Amniotic epithelial cell (primary cell): ENCODE results near the gene NRG3.

Experiments used
- DNase-seq: peaks from one replicate; pipeline ENCODE4 v3.0.0-alpha.2; 2010; ENCODE audit warnings: low read depth

Gene NRG3

DNA sequence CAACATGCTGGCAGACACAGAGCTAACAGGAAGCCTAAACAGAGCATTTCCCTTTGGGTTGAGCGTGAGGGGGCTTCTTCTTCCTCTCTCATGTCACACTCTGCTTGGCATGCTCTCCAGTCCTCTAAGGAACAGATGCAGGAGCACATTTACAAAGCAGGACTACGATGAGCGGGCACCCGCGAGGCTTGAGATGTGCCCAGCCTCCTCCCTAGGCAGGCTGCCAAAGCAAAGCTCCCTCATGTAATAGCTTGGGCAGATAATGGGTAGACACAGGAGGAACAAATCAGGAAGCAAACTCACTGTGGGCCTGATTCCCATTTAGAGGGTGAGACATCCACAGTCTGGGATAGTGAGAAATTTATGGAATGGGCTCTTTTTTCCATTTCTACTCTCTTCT, 519.1 kb downstream of the NRG3 start:
- no peak for DNase-seq

GRCh38 chr10:82394987-82395386, 520.0 kb downstream of the NRG3 start:
- DNase-seq: no peak

GRCh38 chr10:82396886-82397285, 521.9 kb downstream of the NRG3 start:
- DNase-seq: no peak

DNA sequence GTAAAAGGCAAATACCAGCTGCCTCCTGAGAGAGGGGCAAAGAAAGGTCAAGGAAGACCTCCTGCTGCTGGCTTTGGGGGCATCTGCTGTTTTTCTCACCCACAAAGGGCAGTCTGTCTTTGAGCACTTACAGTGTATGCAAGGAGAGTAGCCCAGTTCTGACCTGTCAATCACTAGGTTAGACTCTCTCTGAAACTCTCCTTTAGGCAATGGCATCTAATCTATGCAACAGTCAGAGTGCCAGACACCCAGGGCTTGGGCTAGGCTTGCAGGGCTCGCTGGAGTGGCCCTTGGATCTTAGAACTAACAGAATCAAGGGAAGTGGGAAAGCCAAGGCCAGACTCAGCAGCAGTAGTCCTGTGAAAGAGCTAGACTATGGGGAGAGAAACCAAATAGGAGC, 522.9 kb downstream of the NRG3 start:
- no peak for DNase-seq

DNA sequence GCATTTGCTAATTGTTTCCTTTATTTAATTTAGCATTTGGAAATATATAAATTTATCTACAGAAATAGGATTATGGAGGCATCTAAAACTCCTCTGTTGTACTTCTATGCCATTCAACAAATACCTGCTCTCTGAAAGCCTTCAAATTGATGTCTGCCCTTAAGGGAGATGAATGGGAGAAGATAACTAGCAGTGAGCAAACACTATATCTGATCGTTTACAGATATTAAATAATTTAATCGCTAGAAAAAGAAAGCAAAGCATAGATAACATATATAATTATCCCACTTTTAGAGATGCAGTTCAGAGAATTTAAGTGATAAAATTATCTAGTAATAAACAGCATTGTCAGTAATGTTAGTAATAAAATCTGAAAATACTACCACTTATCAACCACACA, 524.9 kb downstream of the NRG3 start:
- no peak for DNase-seq

DNA sequence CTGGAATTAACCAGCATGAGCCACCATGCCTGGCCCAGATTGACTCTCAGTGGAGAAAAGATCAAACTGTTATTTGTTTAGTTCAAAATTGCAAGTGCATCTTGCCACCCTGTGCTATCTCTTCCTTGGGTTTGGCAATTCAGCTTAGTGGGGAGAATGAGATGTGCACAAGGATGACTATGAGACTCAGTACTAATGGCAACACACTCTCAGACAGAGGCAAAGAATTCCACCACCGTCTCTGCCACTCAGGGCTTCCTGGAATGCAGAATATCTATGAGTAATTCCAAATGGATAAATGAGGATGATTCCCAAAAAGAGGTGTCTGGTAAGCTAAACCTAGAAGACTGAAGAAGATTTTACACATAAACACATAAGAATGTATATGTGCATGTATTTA, 525.8 kb downstream of the NRG3 start:
- DNase-seq: peak; percentile 43

DNA sequence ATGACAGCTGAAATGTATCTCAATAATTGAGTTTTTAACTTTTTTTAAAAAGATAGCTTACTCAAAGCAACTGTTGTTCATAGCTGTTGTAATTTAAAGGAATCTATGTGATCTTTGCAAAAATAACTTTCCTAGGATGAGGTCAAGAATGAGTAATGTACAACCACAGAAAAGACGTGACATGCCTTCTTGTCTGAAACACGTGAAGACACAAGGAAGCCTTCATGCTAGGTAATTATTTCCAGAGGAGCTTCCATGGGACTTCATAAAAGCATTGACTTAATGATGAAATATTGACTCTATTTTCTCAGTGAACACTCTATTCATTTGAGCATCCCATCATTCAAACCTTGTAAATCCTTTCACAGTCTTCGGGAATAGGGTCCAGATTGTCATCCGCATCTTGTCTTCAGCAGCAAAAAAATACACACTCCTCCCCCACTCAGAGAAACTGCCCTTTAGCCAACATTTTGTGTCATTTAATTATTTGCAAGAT, 528.0 kb downstream of the NRG3 start:
- peak; percentile 8 for DNase-seq

DNA sequence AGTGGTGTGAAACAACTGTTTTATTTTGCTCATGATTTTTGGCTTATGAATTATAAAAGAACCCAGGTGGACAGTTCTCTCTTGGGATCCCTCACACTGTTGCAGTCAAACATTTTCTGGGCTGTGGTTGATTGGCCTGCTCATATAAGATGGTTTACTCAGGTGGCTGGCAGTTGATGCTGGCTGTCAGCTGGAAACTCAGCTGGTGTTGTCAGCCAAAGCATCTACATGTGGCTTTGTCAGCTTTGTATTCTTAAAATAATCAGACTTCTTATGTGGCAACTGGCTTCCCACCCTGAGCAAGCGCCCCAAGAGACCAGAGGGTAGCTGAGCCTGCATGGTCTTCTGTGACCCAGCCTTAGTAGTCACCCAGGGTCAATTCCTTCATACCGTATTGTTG, 534.7 kb downstream of the NRG3 start:
- no peak for DNase-seq

DNA sequence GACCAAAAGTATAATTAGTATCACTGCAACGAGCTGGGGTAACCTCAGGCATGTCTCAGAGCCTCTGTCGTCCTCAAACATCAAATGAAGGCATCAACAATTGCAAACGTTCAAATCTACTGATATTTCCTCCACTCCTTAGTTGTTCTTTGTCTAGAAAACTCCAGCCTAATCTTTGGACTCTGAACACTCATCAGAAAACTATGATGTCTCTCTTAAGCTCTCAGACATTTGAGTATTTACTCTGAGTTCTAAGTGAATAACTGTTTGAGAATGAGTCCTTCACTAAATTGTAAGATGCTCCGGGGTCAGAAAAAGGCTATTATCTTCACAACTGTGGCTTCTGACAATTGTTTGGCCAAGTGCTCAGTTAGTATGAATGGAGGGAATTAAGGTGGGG, 536.4 kb downstream of the NRG3 start:
- DNase-seq: peak; percentile 63

- DNase-seq: no peak
Measured at GRCh38 chr10:82420001-82420400, 545.0 kb downstream of the NRG3 start.

GRCh38 chr10:82429302-82429701, 554.3 kb downstream of the NRG3 start:
- no peak for DNase-seq

DNA sequence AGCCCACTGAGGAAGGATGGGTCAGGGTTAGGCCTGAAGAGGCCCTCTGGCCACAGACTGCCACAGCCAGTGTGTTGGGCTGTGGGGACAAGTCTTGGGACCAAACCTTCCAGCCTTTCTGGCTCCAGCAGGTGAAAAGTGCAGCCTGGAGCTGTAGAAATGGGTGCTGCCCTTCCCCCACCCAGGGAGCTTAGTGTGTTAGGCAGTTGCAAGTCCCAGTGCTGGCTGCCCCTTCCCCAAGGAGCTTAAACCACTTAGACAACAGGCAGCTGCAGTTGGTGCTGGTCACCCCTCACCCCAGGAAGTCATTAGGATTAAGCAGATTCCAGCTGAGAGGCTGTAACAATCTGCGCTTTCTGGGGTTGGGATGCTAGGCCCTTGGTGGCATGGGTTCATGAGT, 563.3 kb downstream of the NRG3 start:
- no peak for DNase-seq

- DNase-seq: peak; percentile 44
Measured at GRCh38 chr10:82440775-82441174, 565.8 kb downstream of the NRG3 start.

DNA sequence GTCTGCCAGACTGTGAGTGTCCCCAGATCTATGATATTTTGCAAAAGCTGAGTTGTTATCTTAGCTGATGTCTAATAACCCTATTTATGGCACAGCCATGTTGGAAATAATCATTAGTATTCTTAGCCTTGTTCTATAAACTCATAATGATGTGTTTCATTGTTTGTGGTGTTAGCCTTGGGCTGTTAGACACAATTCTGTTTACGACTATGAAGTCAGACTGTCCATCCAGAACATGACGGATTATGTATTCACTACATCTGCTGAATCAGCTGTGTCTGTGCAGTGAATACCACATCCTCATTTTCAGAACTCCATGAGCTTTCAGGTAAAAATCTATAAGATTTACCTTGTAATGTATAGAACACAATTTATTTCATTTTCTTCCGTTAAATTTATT, 577.1 kb downstream of the NRG3 start:
- DNase-seq: no peak

- DNase-seq: no peak
Measured at GRCh38 chr10:82452676-82453075, 577.7 kb downstream of the NRG3 start.

DNA sequence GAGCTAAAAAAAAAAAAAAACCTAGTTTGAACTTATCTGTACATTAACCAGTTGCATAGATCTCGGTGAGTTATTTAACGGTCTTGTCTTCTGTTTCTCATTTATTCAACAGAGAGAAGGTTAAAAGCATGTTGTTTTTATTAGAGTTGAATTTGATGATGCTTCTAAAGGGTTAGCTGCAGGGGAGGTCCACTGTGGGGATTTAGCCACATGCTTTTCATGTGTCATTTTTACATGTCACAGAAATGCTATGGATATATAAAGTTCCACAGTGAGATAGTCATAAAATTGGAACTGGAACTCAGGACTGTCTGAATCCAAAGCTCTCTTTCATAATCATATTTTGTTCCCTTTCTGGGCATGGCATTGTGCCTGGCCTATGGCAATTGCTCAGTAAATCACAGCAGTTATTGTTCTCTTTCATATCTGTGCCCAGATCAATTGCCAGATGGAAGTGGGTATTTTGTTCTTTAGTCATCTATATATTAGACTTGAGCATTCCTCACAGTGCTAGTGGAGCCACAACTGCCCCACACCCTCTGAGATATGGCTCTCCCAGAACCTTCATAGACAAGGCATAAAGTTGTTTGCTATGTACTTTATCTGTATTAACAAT, 578.8 kb downstream of the NRG3 start:
- no peak for DNase-seq

DNA sequence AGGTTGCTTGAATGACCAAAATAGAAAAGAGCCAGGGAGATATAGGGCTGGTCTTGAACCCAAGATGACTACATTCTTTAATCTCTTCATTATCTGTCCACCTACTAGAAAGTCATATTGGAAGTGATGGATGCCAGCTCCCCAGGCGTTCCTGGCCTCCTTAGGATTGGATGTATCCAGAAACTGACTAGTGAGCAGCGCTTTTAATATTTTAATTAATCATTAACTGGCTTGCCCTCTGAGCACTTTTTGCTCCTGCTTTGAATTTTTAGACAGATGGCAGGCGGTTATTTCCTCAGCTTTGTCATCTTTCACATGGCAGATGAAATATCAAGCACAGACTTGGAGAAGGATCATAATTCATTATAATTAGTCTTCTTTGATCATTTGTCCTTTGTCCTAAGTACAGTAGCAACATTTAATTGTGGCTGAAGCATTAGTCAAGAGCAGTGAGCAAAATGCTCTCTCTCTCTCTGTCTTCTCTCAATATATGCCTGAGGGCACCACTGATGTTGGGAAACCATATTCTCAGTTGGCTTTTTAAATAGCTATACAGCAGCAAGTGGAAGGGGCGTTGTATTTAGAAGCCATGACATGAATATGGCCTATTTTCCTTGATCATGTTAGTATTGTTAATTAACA, 588.0 kb downstream of the NRG3 start:
- no peak for DNase-seq

- no peak for DNase-seq
Measured at GRCh38 chr10:82463614-82464013, 588.6 kb downstream of the NRG3 start.

DNA sequence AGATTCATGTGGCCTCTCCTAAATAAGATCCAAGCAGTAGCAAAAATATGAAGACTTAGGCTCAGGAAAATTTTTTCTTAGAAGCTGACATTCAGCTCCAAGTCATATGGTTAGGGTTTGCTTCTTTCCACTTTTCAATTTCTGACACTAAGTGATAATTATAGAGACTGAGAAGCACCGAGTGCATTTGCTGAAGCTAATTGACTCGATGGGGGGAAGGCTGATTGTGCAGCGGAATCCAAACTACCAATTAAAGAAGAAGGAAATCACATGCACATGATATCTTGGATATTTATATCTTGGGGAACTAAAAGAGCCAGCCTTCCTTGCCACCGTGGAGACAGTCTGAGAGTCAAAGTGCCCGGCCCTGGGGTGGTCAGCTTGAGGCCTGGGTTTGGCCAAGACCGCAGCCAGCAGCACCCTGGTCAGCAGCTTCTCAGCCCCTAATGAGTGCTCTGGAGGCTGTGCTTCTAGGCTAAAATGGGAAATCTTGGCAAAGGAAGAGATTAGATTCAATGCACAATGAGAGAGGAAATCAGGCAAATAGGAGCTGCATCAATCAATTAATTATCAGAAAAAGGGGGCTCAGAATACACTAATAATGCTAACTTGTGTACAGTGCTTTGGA, 589.3 kb downstream of the NRG3 start:
- DNase-seq: no peak

GRCh38 chr10:82464966-82465365, 590.0 kb downstream of the NRG3 start:
- no peak for DNase-seq

GRCh38 chr10:82468453-82468852, 593.5 kb downstream of the NRG3 start:
- DNase-seq: no peak

DNA sequence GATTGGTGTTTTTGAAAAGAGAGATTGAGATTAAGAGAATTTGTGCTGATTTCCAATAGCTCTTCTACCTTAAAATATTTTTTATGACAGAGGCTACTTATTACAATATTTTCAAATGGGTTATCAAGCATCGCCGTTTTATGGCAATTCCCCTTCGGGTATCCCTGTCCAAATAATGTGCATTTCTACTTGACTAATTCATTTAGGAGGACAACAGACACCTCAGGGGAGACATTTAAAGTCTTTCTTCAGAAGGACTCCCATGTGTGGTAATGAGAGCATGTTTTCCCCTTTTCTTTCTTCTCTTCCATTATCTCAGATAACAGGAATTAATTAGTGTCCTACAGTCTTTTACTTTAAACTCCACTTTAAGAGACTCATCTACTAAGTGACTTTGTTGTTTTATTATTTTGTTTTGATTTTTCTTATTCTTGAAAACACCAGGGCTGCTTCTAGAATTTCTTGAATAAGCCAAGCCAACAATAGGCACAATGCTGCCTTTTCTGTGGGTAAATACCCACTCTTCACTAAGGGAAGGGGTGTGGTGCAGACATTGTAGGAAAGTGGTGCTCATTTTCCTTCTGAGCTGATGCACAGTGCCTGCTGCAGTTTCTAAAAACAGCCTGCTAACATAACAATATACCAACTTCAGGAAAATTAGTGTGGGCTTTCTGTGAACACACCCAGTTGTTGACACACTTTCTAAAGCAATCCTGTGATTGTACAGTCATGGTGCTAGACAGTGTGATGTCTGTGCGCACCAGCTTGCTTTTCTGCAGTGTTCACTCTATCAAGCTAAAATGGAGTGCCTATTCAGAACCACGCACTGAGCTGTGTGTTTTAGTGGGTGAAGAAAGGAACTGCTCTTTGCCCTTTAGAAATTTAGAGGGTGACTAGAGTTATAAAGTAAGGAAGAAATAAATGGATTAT, 597.7 kb downstream of the NRG3 start:
- DNase-seq: no peak

DNA sequence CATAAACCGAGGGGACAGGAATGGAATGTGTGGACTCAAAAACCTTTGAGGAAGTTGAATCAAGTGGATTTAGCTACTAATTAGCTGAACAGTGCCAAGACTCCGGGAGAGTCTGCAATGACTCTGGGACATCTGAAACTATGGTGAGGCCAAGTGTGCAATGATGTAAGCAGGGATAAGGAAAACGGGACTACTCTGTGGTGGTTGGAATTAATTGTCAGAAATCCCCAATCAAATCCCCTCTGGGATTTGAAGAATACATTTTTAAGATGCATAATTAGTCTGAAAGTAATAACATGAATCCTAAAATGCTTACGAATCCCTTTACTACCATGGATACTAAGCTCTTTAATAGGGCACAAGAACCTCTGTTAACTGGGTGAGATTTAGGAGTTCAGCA, 602.8 kb downstream of the NRG3 start:
- no peak for DNase-seq
